HG03066 (cell line): ENCODE measurements around the gene LRRN4CL.

Source experiments
- ATAC-seq: cut with Tn5 transposase; IDR thresholded peaks from one replicate; pipeline ENCODE4 v1.9.1; 2021; ENCODE audit warnings: low read depth; ENCODE audit not compliant: unreplicated experiment

The LRRN4CL gene

DNA sequence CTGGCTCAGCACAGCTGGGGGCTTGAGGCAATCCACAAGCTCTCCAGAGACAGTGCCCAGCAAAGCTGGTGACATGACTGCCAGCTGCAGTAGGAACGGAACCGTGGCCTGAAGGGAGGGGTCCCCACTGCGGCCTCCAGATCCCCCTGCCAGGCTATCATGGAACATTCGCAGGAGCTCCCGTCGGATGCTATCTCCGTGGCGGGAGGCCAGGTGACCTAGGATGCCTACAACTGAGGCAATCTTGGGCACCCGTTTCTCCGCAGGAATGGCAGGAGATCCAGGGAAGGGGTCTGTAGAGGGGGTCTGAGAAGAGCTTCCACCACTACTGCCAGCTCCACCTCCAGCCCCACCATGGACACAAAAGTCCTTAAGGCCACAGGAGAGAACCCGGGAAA, 40.4 kb downstream of the LRRN4CL start:
- no peak for ATAC-seq

DNA sequence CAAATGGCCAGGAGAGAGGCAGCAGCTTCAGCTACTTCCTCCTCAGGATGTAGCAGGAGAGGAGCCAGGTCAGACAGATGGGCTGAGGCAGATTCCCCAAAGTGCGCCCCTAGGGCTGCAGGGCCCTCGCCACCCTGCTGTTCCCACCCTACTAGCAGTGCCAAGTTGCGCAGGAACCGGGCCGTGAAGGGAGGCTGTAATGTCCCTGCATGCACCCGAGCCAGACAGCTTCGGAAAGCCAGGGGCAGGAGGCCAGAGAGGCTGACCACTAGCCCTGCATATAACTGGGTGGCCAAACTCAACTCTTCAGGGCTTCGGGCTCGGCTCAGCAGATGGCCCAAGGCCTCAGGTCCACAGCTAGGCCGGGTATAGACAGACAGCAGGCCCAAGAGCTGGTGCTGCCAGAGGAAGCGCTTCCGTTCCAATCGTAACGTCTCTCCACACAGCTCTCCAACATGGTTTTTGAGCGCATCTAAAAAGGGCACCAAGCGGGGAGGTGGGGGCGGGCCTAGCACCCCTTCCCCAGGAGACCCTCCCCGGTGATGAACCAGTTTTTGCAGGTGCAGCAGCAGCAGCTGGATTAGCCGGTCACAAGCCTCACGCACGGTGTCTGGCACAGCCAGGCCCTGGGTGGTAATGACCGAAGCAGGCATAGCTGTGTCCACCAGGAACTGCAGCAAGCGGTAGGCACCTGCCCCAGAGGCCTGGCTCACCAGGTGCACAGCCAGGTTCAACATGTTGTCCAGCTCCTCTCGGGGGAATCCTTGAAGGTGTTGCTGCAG, 41.0 kb downstream of the LRRN4CL start:
- ATAC-seq: no peak

DNA sequence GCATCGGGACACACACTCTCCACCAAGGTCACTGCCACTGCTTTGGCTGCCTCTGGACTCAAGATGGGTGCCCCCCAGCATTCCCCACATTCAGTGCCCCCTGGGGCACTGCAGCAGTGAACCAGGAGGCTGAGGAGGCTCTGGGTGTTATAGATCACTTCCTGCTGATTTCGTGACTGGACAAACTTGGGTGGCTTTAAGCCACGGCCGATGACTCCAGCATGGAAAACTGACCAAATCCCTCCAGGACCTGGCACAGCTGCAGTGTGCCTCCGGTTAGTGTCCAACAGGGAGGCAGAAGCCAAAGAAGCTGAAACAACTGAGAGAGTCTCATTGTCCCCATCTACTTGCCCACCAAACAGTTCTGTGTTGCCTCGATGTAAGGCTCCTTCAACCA, 41.7 kb downstream of the LRRN4CL start:
- no peak for ATAC-seq

DNA sequence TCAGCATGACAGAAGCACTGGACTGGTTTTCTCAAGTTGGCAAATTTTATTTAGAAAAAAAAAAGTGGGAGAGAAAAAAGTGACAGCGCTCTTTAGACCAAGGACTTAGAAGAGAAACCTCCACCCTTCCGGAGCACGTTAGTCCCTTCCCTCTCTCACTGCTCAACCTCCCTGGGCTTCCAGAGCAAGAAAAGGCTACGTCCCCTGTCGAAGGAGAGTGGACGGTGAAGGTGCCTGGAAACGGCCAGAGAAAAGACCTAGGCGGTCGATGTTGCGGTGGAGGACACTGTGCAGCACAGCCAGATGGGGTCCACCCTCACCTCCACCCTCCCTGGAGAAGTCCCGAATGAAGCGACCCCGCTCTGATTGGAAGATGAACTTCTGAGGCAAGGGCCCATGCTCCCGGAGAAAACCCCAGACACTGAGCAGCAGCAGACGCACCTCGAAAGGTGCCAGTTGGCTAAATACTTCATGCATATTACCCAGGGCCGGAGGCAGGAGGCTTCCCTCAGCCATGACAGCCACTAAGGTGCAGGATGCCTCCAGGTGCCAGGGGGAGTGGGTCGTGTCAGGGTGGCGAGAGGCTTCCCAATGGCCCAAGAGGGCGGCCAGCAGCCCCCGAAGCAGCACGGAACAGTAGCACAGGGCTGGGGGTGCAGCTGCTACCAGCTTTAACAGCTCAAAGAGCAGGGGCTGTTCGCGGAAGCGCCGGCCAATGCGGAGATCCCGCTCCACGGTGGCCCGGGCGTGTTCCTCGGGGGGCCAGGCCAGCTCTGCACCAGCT, 42.3 kb downstream of the LRRN4CL start:
- no peak for ATAC-seq

DNA sequence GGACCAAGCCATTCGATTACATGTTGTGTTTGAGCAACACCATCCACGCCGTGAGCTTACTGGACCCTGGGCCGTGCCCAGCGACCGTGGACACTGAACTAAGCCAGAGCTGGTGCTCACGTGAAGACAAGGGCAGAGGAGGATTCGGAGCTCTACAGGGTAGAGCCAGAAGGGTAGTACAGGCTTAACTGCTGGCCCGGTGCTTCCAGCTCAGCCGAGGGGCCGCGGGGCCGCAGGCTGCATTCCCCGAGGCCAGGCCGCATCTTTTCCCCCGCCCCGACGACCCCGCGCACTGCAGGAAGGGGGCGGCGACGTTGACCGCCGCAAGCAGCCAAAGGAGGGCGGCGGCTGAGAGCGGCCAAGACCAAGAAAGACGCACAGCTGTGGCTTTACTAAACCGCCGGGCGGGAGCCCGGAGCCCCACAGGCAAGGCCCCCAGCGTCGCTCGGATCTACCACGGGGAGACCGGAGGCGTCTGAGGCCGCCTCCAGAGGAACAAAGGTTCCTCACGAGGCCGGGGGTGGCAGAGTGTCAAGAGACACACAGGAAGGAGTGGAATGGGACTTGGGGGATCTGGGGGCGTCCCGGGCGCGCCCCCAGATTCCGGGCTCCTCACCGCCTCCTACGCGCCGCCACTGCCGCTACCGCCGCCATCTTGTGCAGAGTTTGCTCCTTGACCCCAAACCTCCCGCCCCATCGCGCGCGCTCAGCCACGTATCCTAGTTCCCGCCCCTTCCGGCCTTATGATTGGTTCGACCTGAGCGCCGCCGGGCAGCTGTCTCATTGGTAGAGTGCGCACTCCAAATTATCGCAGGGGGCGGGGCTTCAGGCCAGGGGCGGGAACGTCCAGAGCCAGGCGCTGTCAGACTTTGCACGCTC, 43.1 kb downstream of the LRRN4CL start, which contains the start of gene GANAB:
TSS of gene GANAB (minus strand) at position 668 of the 879 bp plus-strand sequence. CDS start at position 654, 14 bp downstream.
- peak; percentile 99 for ATAC-seq

DNA sequence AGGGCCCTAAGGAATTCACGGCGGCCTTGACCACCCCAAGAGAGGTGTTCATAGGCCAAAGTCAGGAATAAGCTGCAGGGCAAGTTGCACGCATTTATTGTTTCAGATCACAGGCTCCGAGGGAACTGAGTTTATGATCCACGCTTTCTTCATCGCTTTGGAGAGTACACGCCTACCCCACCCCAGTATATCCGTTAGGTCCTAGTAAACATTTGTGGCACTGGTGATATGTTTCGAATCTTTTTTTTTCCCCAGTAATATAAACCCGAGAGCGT, 43.7 kb downstream of the LRRN4CL start:
- no peak for ATAC-seq

DNA sequence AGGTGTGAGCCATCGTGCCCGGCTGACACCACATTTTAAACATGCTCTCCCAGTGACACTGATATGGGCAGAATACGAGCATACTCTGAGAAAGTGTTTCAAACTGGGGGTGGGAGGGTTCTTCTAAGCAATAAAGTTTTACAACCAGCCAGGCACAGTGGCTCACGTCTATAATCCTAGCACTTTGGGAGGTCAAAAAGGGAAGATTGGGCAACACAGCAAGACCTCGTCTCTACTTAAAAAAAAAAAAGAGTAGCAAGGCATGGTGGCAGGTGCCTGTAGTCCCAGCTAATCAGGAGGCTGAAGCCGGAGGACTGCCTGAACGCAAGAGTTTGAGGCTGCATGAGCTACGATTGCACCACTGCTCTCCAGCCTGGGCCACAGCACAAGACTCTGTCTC, 45.1 kb downstream of the LRRN4CL start:
- ATAC-seq: no peak
